GM23338 (cell line): ENCODE data around the gene OTOGL. TPM values are rescaled to one million over a fixed set of nuclear protein-coding genes. Genes with fewer than 3 reads are reported as not detected.

Source experiments
- ATAC-seq: fragments of 200-7000 bp; cut with Tn5 transposase; 3 replicates; pipeline ENCODE4 v1.9.1; 2020
- DNase-seq: peaks from one replicate; pipeline ENCODE4 v3.0.0-alpha.2; 2015; ENCODE audit warnings: low spot score
- H2AFZ ChIP-seq: fragments of 200-600 bp; sonication (generic); 2 replicates; pipeline ENCODE4 v1.8.0; 2016; ENCODE audit warnings: antibody characterized with exemption, mild to moderate bottlenecking, moderate library complexity
- H3F3A ChIP-seq: fragments of 200-600 bp; sonication (generic); replicated peaks from 2 replicates; pipeline ENCODE4 v1.8.0; 2017; ENCODE audit warnings: antibody characterized with exemption, mixed run types, low read depth
- H3K27ac ChIP-seq: fragments of 200-600 bp; sonication (generic); 2 replicates; pipeline ENCODE4 v1.6.1; 2016; ENCODE audit warnings: low read depth
- H3K27me3 ChIP-seq: fragments of 200-600 bp; sonication (generic); 2 replicates; pipeline ENCODE4 v1.8.0; 2016; ENCODE audit warnings: mild to moderate bottlenecking, mixed run types, moderate library complexity; ENCODE audit not compliant: insufficient read depth
- H3K36me3 ChIP-seq: fragments of 200-600 bp; sonication (generic); 2 replicates; pipeline ENCODE4 v1.8.0; 2016; ENCODE audit warnings: mild to moderate bottlenecking; ENCODE audit not compliant: insufficient read depth
- H3K4me1 ChIP-seq: fragments of 200-600 bp; sonication (generic); 2 replicates; pipeline ENCODE4 v1.8.0; 2016; ENCODE audit warnings: mild to moderate bottlenecking, moderate library complexity; ENCODE audit not compliant: insufficient read depth
- H3K4me2 ChIP-seq: fragments of 200-600 bp; sonication (generic); 2 replicates; pipeline ENCODE4 v1.7.1; 2017; ENCODE audit warnings: mixed run types
- H3K4me3 ChIP-seq: fragments of 200-600 bp; sonication (generic); 2 replicates; pipeline ENCODE4 v1.6.1; 2016; ENCODE audit warnings: mixed run types
- H3K79me2 ChIP-seq: fragments of 200-600 bp; sonication (generic); replicated peaks from 2 replicates; pipeline ENCODE4 v1.8.0; 2017; ENCODE audit warnings: mild to moderate bottlenecking; ENCODE audit not compliant: insufficient read depth
- H3K9me2 ChIP-seq: fragments of 200-600 bp; sonication (generic); 2 replicates; pipeline ENCODE4 v1.8.0; 2017; ENCODE audit not compliant: insufficient read depth
- H4K20me1 ChIP-seq: fragments of 200-600 bp; sonication (generic); replicated peaks from 2 replicates; pipeline ENCODE4 v1.8.0; 2017; ENCODE audit warnings: mild to moderate bottlenecking; ENCODE audit not compliant: insufficient read depth
- H3K27ac Mint-ChIP-seq: 2 replicates; pipeline ENCODE4 v1.8.0; 2020; ENCODE audit warnings: inconsistent platforms, mild to moderate bottlenecking, moderate library complexity, mixed read lengths
- H3K27me3 Mint-ChIP-seq: 3 replicates; pipeline ENCODE4 v1.8.0; 2022; ENCODE audit warnings: low read depth, mild to moderate bottlenecking, moderate library complexity, mixed read lengths, inconsistent platforms; ENCODE audit not compliant: insufficient read depth, poor library complexity
- H3K36me3 Mint-ChIP-seq: 3 replicates; pipeline ENCODE4 v1.8.0; 2021; ENCODE audit warnings: low read depth, mild to moderate bottlenecking, inconsistent platforms, moderate library complexity, mixed read lengths
- H3K4me1 Mint-ChIP-seq: 3 replicates; pipeline ENCODE4 v1.8.0; 2020; ENCODE audit warnings: mild to moderate bottlenecking, inconsistent platforms, mixed read lengths
- H3K4me3 Mint-ChIP-seq: 3 replicates; pipeline ENCODE4 v1.8.0; 2021; ENCODE audit warnings: moderate library complexity, mild to moderate bottlenecking, inconsistent platforms, mixed read lengths
- H3K9me3 Mint-ChIP-seq: 3 replicates; pipeline ENCODE4 v1.8.0; 2020; ENCODE audit warnings: moderate library complexity, mild to moderate bottlenecking, inconsistent platforms, mixed read lengths
- CREB1 ChIP-seq: fragments of 250-450 bp; sonication (Bioruptor Pico); IDR thresholded peaks from 2 replicates; pipeline ENCODE4 v1.5.0; 2020; ENCODE audit warnings: low read depth, mild to moderate bottlenecking, moderate library complexity
- EZH2 ChIP-seq: fragments of 200-600 bp; sonication (generic); IDR thresholded peaks from one replicate; pipeline ENCODE4 v1.8.0; 2017; ENCODE audit warnings: antibody characterized with exemption, mild to moderate bottlenecking, low read depth; ENCODE audit not compliant: unreplicated experiment
- EZH2phosphoT487 ChIP-seq: fragments of 200-600 bp; sonication (generic); IDR thresholded peaks from one replicate; pipeline ENCODE4 v1.8.1; 2018; ENCODE audit warnings: antibody characterized with exemption; ENCODE audit not compliant: unreplicated experiment
- JUNB ChIP-seq: IDR thresholded peaks from one replicate; pipeline ENCODE4 v1.6.1; 2016; ENCODE audit warnings: antibody characterized with exemption; ENCODE audit not compliant: unreplicated experiment
- NANOG ChIP-seq: IDR thresholded peaks from 2 replicates; pipeline ENCODE4 v1.6.1; 2016; ENCODE audit warnings: antibody characterized with exemption, borderline replicate concordance
- POLR2AphosphoS5 ChIP-seq: IDR thresholded peaks from 2 replicates; pipeline ENCODE4 v1.6.1; 2016; ENCODE audit warnings: antibody characterized with exemption, low read depth
- STAT1 ChIP-seq: IDR thresholded peaks from one replicate; pipeline ENCODE4 v1.6.1; 2016; ENCODE audit warnings: antibody characterized with exemption; ENCODE audit not compliant: unreplicated experiment
- ZNF114 ChIP-seq: fragments of 250-450 bp; sonication (Bioruptor Pico); IDR thresholded peaks from 2 replicates; pipeline ENCODE4 v1.5.0; 2020; ENCODE audit warnings: mild to moderate bottlenecking, moderate library complexity
- ZNF331 ChIP-seq: fragments of 250-450 bp; sonication (Bioruptor Pico); IDR thresholded peaks from 2 replicates; pipeline ENCODE4 v1.5.0; 2020; ENCODE audit warnings: low read depth, mild to moderate bottlenecking, moderate library complexity
- ZNF462 ChIP-seq: fragments of 250-450 bp; sonication (Bioruptor Pico); IDR thresholded peaks from 2 replicates; pipeline ENCODE4 v1.5.0; 2020; ENCODE audit warnings: mild to moderate bottlenecking, moderate library complexity
- polyA plus RNA-seq: library from polyadenylated mRNA; unstranded; fragments of >200 nt; fragmentation: Nextera tagmentation; extraction: Ambion mirVana; gene quantifications from 2 replicates; pipeline ENCODE4 v1.2.1, GENCODE V29; 2016
- total RNA-seq: library from RNA; depleted of rRNA; stranded (reverse); fragments of >200 nt; shearing (Covaris generic); gene quantifications from 2 replicates; pipeline ENCODE4 v1.2.3, GENCODE V29; 2014
- TF ChIP-seq, protein P1 (sequence below): IDR thresholded peaks from one replicate; pipeline ENCODE4 v1.6.1; 2018; ENCODE audit warnings: antibody characterized with exemption; ENCODE audit not compliant: unreplicated experiment
- TF ChIP-seq, protein P2 (sequence below), 2 experiments: fragments of 200-600 bp in 1 of 2; sonication (generic) in 1 of 2; conservative IDR thresholded peaks; 2 replicates each; pipeline versions ENCODE4 v1.5.1 to v1.6.1; 2016 to 2017; ENCODE audit warnings: antibody characterized with exemption in 2 of 2, low read depth in 2 of 2, mild to moderate bottlenecking in 2 of 2, moderate library complexity in 1 of 2
- TF ChIP-seq, protein P3 (sequence below): IDR thresholded peaks from 2 replicates; pipeline ENCODE4 v1.6.1; 2016; ENCODE audit warnings: antibody characterized with exemption

The OTOGL gene
- total and polyA plus RNA-seq, 2 experiments from 2014 or later = 0.36 to 0.66 TPM

DNA sequence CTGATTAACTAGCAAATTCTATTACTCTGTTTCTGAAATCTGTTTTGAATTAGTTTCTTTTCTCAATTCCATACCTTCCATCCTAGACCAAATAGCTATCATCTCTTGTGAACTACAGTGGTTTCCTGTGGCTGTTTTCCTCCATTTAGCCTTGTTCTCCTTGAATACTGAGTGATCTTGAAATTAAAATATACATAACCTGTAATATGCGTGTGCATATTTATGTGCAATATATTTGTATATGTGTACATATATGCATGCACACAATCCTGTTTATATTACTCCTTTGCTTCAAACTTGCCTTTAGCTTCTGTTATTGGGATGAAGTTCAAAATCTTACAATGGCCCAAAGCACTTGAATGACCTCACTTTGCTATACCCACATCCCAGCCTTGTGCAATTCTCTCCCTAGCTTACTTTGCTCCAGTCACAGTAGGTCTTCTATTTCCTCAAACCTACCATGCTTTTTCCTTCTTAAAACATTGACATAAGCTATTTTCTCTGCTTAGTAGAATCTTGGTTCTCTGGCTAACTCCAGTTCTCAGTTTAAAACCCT is 99.5 kb downstream of the OTOGL start:
- H3K4me3 ChIP-seq = no peak overlapping the region
- no peak for DNase-seq
- no peaks in the 10 kb centered on the region for H3K36me3 ChIP-seq
- ATAC-seq = no peak
- H3K27me3 ChIP-seq = no peaks in the 10 kb centered on the region
- Mint-ChIP-seq H3K4me3 (no peak overlapping the region), H3K27me3 (peaks cover 2% of the 10 kb centered on the region), H3K27ac (no peak overlapping the region), H3K9me3 (no peaks in the 10 kb centered on the region), H3K36me3 (no peaks in the 10 kb centered on the region), H3K4me1 (peaks cover 3% of the 10 kb centered on the region; the same call in 2 of the 3 replicates)
- no peak overlapping the region for H3K4me2 ChIP-seq
- no peaks in the 10 kb centered on the region for H3K79me2 ChIP-seq
- H2AFZ ChIP-seq = no peak overlapping the region
- no peaks in the 10 kb centered on the region for H3K4me1 ChIP-seq
- H3F3A ChIP-seq = no peaks in the 10 kb centered on the region
- TF ChIP-seq, protein P1, sequence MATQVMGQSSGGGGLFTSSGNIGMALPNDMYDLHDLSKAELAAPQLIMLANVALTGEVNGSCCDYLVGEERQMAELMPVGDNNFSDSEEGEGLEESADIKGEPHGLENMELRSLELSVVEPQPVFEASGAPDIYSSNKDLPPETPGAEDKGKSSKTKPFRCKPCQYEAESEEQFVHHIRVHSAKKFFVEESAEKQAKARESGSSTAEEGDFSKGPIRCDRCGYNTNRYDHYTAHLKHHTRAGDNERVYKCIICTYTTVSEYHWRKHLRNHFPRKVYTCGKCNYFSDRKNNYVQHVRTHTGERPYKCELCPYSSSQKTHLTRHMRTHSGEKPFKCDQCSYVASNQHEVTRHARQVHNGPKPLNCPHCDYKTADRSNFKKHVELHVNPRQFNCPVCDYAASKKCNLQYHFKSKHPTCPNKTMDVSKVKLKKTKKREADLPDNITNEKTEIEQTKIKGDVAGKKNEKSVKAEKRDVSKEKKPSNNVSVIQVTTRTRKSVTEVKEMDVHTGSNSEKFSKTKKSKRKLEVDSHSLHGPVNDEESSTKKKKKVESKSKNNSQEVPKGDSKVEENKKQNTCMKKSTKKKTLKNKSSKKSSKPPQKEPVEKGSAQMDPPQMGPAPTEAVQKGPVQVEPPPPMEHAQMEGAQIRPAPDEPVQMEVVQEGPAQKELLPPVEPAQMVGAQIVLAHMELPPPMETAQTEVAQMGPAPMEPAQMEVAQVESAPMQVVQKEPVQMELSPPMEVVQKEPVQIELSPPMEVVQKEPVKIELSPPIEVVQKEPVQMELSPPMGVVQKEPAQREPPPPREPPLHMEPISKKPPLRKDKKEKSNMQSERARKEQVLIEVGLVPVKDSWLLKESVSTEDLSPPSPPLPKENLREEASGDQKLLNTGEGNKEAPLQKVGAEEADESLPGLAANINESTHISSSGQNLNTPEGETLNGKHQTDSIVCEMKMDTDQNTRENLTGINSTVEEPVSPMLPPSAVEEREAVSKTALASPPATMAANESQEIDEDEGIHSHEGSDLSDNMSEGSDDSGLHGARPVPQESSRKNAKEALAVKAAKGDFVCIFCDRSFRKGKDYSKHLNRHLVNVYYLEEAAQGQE = no peak
- no peak for TF ChIP-seq NANOG
- TF ChIP-seq ZNF462 (CRISPR knock-in tag) = no peak
- no peak for TF ChIP-seq EZH2phosphoT487
- TF ChIP-seq JUNB = no peak
- no peak for TF ChIP-seq STAT1
- no peak for TF ChIP-seq CREB1 (CRISPR knock-in tag)
- no peak for TF ChIP-seq ZNF331 (CRISPR knock-in tag)
- TF ChIP-seq EZH2 = no peak
- TF ChIP-seq, protein P2, sequence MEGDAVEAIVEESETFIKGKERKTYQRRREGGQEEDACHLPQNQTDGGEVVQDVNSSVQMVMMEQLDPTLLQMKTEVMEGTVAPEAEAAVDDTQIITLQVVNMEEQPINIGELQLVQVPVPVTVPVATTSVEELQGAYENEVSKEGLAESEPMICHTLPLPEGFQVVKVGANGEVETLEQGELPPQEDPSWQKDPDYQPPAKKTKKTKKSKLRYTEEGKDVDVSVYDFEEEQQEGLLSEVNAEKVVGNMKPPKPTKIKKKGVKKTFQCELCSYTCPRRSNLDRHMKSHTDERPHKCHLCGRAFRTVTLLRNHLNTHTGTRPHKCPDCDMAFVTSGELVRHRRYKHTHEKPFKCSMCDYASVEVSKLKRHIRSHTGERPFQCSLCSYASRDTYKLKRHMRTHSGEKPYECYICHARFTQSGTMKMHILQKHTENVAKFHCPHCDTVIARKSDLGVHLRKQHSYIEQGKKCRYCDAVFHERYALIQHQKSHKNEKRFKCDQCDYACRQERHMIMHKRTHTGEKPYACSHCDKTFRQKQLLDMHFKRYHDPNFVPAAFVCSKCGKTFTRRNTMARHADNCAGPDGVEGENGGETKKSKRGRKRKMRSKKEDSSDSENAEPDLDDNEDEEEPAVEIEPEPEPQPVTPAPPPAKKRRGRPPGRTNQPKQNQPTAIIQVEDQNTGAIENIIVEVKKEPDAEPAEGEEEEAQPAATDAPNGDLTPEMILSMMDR (conservative IDR thresholded peaks at IDR 0.05; ENCODE audit: low read depth in 2 of 2) = no peak
- no peak for TF ChIP-seq POLR2AphosphoS5
- no peak for TF ChIP-seq ZNF114 (CRISPR knock-in tag)
- TF ChIP-seq, protein P3, sequence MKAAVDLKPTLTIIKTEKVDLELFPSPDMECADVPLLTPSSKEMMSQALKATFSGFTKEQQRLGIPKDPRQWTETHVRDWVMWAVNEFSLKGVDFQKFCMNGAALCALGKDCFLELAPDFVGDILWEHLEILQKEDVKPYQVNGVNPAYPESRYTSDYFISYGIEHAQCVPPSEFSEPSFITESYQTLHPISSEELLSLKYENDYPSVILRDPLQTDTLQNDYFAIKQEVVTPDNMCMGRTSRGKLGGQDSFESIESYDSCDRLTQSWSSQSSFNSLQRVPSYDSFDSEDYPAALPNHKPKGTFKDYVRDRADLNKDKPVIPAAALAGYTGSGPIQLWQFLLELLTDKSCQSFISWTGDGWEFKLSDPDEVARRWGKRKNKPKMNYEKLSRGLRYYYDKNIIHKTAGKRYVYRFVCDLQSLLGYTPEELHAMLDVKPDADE = no peak
- no peak overlapping the region for H3K27ac ChIP-seq
- no peaks in the 10 kb centered on the region for H3K9me2 ChIP-seq
- H4K20me1 ChIP-seq = no peaks in the 10 kb centered on the region
